KMS-11 (cell line): ENCODE measurements around the gene SND1.

Experiments
- H2AFZ ChIP-seq: fragments of 200-600 bp; sonication (generic); 2 replicates; pipeline ENCODE4 v1.6.1; 2016; ENCODE audit warnings: antibody characterized with exemption, mixed run types, low read depth
- H3K27ac ChIP-seq: fragments of 200-600 bp; sonication (generic); 2 replicates; pipeline ENCODE4 v1.6.1; 2016; ENCODE audit warnings: mild to moderate bottlenecking, mixed run types
- H3K27me3 ChIP-seq: fragments of 200-600 bp; sonication (generic); 2 replicates; pipeline ENCODE4 v1.6.1; 2017; ENCODE audit warnings: mild to moderate bottlenecking, low read depth, mixed run types, moderate library complexity; ENCODE audit not compliant: insufficient read depth
- H3K36me3 ChIP-seq: fragments of 200-600 bp; sonication (generic); 2 replicates; pipeline ENCODE4 v1.6.1; 2017; ENCODE audit warnings: mild to moderate bottlenecking, mixed run types; ENCODE audit not compliant: insufficient read depth
- H3K4me1 ChIP-seq: fragments of 200-600 bp; sonication (generic); 2 replicates; pipeline ENCODE4 v1.6.1; 2016; ENCODE audit warnings: mild to moderate bottlenecking, low read depth, mixed run types; ENCODE audit not compliant: poor library complexity, severe bottlenecking
- H3K4me2 ChIP-seq: fragments of 200-600 bp; sonication (generic); 2 replicates; pipeline ENCODE4 v1.7.0; 2016; ENCODE audit warnings: mild to moderate bottlenecking, mixed run types
- H3K4me3 ChIP-seq: fragments of 200-600 bp; sonication (generic); IDR thresholded peaks from 2 replicates; pipeline ENCODE4 v1.6.1; 2017; ENCODE audit warnings: low read depth, low read length, mixed read lengths; ENCODE audit not compliant: insufficient read depth
- H3K79me2 ChIP-seq: fragments of 200-600 bp; sonication (generic); 2 replicates; pipeline ENCODE4 v1.6.1; 2016; ENCODE audit warnings: low read depth, mixed run types; ENCODE audit not compliant: insufficient read depth
- H3K9ac ChIP-seq: fragments of 200-600 bp; sonication (generic); 2 replicates; pipeline ENCODE4 v1.6.1; 2016; ENCODE audit warnings: mild to moderate bottlenecking, mixed run types
- H4K20me1 ChIP-seq: fragments of 200-600 bp; sonication (generic); 2 replicates; pipeline ENCODE4 v1.6.1; 2016; ENCODE audit warnings: mild to moderate bottlenecking, mixed run types; ENCODE audit not compliant: insufficient read depth
- TF ChIP-seq, protein P1 (sequence below): fragments of 200-600 bp; sonication (generic); conservative IDR thresholded peaks from 2 replicates; pipeline ENCODE4 v1.6.1; 2017; ENCODE audit warnings: low read depth, mild to moderate bottlenecking, antibody characterized with exemption, low read length, moderate library complexity, mixed read lengths

Gene SND1

GRCh38 chr7:127810696-127811660, 159.0 kb downstream of the SND1 start:
- Histone ChIP-seq H3K4me3 (no peak overlapping the region), H3K27ac (no peak overlapping the region), H3K4me1 (peaks cover 20% of the 10 kb centered on the region), H2AFZ (no peak overlapping the region), H3K9ac (no peak overlapping the region), H3K4me2 (no peak overlapping the region), H4K20me1 (peaks cover 28% of the 10 kb centered on the region; the same call in 1 of the 2 replicates), H3K27me3 (no peaks in the 10 kb centered on the region), H3K79me2 (peaks cover 67% of the 10 kb centered on the region; the same call in 1 of the 2 replicates), H3K36me3 (peaks cover 10% of the 10 kb centered on the region; the same call in 1 of the 2 replicates)
- TF ChIP-seq, protein P1, sequence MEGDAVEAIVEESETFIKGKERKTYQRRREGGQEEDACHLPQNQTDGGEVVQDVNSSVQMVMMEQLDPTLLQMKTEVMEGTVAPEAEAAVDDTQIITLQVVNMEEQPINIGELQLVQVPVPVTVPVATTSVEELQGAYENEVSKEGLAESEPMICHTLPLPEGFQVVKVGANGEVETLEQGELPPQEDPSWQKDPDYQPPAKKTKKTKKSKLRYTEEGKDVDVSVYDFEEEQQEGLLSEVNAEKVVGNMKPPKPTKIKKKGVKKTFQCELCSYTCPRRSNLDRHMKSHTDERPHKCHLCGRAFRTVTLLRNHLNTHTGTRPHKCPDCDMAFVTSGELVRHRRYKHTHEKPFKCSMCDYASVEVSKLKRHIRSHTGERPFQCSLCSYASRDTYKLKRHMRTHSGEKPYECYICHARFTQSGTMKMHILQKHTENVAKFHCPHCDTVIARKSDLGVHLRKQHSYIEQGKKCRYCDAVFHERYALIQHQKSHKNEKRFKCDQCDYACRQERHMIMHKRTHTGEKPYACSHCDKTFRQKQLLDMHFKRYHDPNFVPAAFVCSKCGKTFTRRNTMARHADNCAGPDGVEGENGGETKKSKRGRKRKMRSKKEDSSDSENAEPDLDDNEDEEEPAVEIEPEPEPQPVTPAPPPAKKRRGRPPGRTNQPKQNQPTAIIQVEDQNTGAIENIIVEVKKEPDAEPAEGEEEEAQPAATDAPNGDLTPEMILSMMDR = no peak

DNA sequence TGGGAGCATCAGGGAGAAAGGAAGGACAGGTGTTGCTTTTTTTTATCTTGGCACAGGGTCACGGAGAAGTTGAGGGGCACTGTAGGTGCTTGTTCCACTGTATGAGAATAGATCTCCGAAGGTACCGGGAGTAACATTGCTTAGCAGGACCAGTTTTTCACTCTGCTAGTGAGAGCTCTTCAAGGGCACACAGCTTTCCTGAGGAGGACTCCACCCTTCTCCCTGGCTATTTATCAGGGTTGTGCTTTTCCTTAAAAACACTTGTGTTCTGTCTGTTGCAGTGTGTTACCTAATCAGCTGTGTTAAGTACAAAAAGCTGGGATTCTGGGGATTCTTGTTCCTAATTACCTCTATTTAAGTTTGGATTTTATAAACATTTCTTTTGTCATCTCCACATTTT, 160.5 kb downstream of the SND1 start:
- Histone ChIP-seq H3K27me3 (no peaks in the 10 kb centered on the region), H3K4me1 (peaks cover 20% of the 10 kb centered on the region), H3K4me3 (no peak overlapping the region), H3K9ac (no peak overlapping the region), H4K20me1 (peaks cover 28% of the 10 kb centered on the region; the same call in 1 of the 2 replicates), H3K4me2 (no peak overlapping the region), H3K79me2 (peaks cover 76% of the 10 kb centered on the region; the same call in 1 of the 2 replicates), H3K27ac (no peak overlapping the region), H3K36me3 (peaks cover 3% of the 10 kb centered on the region; the same call in 1 of the 2 replicates), H2AFZ (no peak overlapping the region)
- TF ChIP-seq, protein P1 = no peak

GRCh38 chr7:127813991-127814541, 162.1 kb downstream of the SND1 start:
- Histone ChIP-seq H3K4me2 (no peak overlapping the region), H3K27ac (no peak overlapping the region), H3K36me3 (no peaks in the 10 kb centered on the region), H2AFZ (no peak overlapping the region), H3K4me1 (peaks cover 17% of the 10 kb centered on the region), H4K20me1 (peaks cover 28% of the 10 kb centered on the region; the same call in 1 of the 2 replicates), H3K27me3 (no peaks in the 10 kb centered on the region), H3K79me2 (peaks cover 82% of the 10 kb centered on the region; the same call in 1 of the 2 replicates), H3K9ac (no peak overlapping the region), H3K4me3 (no peak overlapping the region)
- TF ChIP-seq, protein P1 = no peak

DNA sequence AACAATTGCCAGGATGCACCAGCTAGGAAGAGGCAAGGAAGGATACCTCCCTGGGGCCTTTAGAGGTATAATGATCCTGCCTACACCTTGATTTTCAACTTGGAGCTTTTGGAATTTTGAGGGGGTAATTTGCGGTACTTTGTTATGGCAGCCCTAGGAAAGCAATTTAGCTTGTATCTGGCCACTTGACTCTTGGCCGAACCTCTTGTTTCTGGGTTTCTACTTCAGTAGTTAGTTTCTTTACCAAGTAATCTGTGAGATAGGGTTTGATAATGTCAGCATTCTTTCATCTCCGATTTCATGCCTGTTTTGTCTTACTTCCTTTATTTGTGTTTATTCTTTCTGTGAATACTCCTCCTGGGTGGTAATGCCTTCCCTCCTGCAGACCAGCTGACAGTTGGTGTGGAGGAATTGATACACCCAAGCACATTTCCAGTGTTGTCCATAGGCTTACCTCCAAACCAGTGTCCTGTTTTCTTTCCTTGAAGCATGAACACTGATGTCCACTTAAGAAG, 163.7 kb downstream of the SND1 start:
- H3K27ac ChIP-seq = no peak overlapping the region
- H2AFZ ChIP-seq = no peak overlapping the region
- H3K4me2 ChIP-seq = no peak overlapping the region
- no peak overlapping the region for H3K9ac ChIP-seq
- H3K36me3 ChIP-seq = no peaks in the 10 kb centered on the region; the same call in 1 of the 2 replicates
- TF ChIP-seq, protein P1 = no peak
- peaks cover 14% of the 10 kb centered on the region for H3K4me1 ChIP-seq
- H3K4me3 ChIP-seq = no peak overlapping the region
- H3K27me3 ChIP-seq = no peaks in the 10 kb centered on the region
- H3K79me2 ChIP-seq = peaks cover 78% of the 10 kb centered on the region; the same call in 1 of the 2 replicates
- H4K20me1 ChIP-seq = peaks cover 28% of the 10 kb centered on the region
